ENCODE measurements around the gene EDAR.

The EDAR gene

GRCh38 chr2:109001201-109001600 lies 12.2 kb upstream of the EDAR start:
- DNase-seq (ENCODE audit: low read depth), result no peak

GRCh38 chr2:109000738-109001137 lies 11.7 kb upstream of the EDAR start:
- DNase-seq (ENCODE audit: low read depth), result no peak

GRCh38 chr2:108998911-108999310 lies 9.9 kb upstream of the EDAR start:
- DNase-seq (ENCODE audit: low read depth), result peak; percentile 18

GRCh38 chr2:108994178-108994577 lies 5.2 kb upstream of the EDAR start:
- no peak for DNase-seq (ENCODE audit: low read depth)

- no peak for DNase-seq (ENCODE audit: low read depth)
Measured at GRCh38 chr2:108993095-108993937, 4.3 kb upstream of the EDAR start.

- DNase-seq (ENCODE audit: low read depth), result no peak
Measured at GRCh38 chr2:108988076-108988795, 784 bp downstream of the EDAR start.

- no peak for DNase-seq (ENCODE audit: low read depth)
Measured at GRCh38 chr2:108986916-108987510, 2.0 kb downstream of the EDAR start.

GRCh38 chr2:108983610-108984009 lies 5.4 kb downstream of the EDAR start:
- no peak for DNase-seq (ENCODE audit: low read depth)

- DNase-seq (ENCODE audit: low read depth), result no peak
Measured at GRCh38 chr2:108983061-108983460, 6.0 kb downstream of the EDAR start.

GRCh38 chr2:108982259-108982679 lies 6.8 kb downstream of the EDAR start:
- no peak for DNase-seq (ENCODE audit: low read depth)

- no peak for DNase-seq (ENCODE audit: low read depth)
Measured at GRCh38 chr2:108981846-108982245, 7.2 kb downstream of the EDAR start.

- DNase-seq (ENCODE audit: low read depth), result no peak
Measured at GRCh38 chr2:108980076-108980475, 8.9 kb downstream of the EDAR start.

GRCh38 chr2:108979461-108979860 lies 9.6 kb downstream of the EDAR start:
- no peak for DNase-seq (ENCODE audit: low read depth)

- no peak for DNase-seq (ENCODE audit: low read depth)
Measured at GRCh38 chr2:108978709-108979111, 10.3 kb downstream of the EDAR start.

GRCh38 chr2:108975613-108976435 lies 13.2 kb downstream of the EDAR start:
- DNase-seq (ENCODE audit: low read depth), result no peak

- DNase-seq (ENCODE audit: low read depth), result no peak
Measured at GRCh38 chr2:108974674-108975073, 14.3 kb downstream of the EDAR start.

- no peak for DNase-seq (ENCODE audit: low read depth)
Measured at GRCh38 chr2:108972663-108973062, 16.4 kb downstream of the EDAR start.

- no peak for DNase-seq (ENCODE audit: low read depth)
Measured at GRCh38 chr2:108971661-108972566, 17.1 kb downstream of the EDAR start.

- no peak for DNase-seq (ENCODE audit: low read depth)
Measured at GRCh38 chr2:108970369-108970768, 18.7 kb downstream of the EDAR start.

- no peak for DNase-seq (ENCODE audit: low read depth)
Measured at GRCh38 chr2:108969856-108970255, 19.2 kb downstream of the EDAR start.

GRCh38 chr2:108968619-108969018 lies 20.4 kb downstream of the EDAR start:
- peak; percentile 7 for DNase-seq (ENCODE audit: low read depth)

Data from amniotic epithelial cell (primary cell).